Lower leg skin (tissue), 4 donors: ENCODE data around the gene RARB. TPM values are rescaled to one million over a fixed set of nuclear protein-coding genes. Genes with fewer than 3 reads are reported as not detected.

Experiments
- DNase-seq, 2 donors: peaks; one replicate each; pipeline ENCODE4 v3.0.0-alpha.2; 2019; ENCODE audit warnings: low spot score in 2 of 2
- H3K4me3 ChIP-seq: fragments of 200-600 bp; sonication (generic); 2 replicates; pipeline ENCODE4 v1.5.1; 2017; ENCODE audit warnings: mild to moderate bottlenecking, low read depth; ENCODE audit not compliant: poor library complexity, severe bottlenecking
- CTCF ChIP-seq, 3 donors: fragments of 450-650 bp; IDR thresholded peaks; one replicate each; pipeline ENCODE4 v1.5.1; 2016; ENCODE audit warnings: antibody characterized with exemption in 3 of 3, mild to moderate bottlenecking in 3 of 3, moderate library complexity in 2 of 3
- POLR2A ChIP-seq, 2 donors: fragments of 450-650 bp; IDR thresholded peaks; one replicate each; pipeline ENCODE4 v1.6.1; 2016 to 2017; ENCODE audit warnings: antibody characterized with exemption in 2 of 2, mild to moderate bottlenecking in 1 of 2, moderate library complexity in 1 of 2
- WGBS, 2 donors: methylation state at CpG; one replicate each; pipeline ENCODE4 v1.1.5; 2018; 5-methylcytosine and 5-hydroxymethylcytosine counted together
- intact Hi-C: fragments of 100-400 bp; cut with DNase I; formaldehyde crosslinking; loops from one replicate; pipeline ENCODE4 v1.15.0; 2023; ENCODE audit warnings: low total_unique reads
- total RNA-seq, 4 donors: library from RNA; depleted of rRNA; stranded (reverse); fragments of >200 nt; gene quantifications; one replicate each; pipeline ENCODE4 v1.1.0, GENCODE V29; 2016

The RARB gene
- total RNA-seq, 4 donors from 2014 or later: 0.34 to 6.5 (median 4.4) TPM; not detected in 1

- 94 to 100% methylated on average over 4 of the region's 4 CpGs for WGBS, 2 donors
These were observed 161.2 kb downstream of the RARB start for GRCh38 chr3:25589104-25589782.

GRCh38 chr3:25589783-25590258 lies 161.8 kb downstream of the RARB start:
- intact Hi-C loops: no loop called here
- WGBS, 2 donors: 74 to 78% methylated on average over 8 of the region's 8 CpGs
- DNase-seq: no peak
- H3K4me3 ChIP-seq: no peak overlapping the region
- TF ChIP-seq POLR2A (IDR thresholded peaks at IDR 0.05) (no peak), CTCF (IDR thresholded peaks at IDR 0.05) (no peak)

More at GRCh38 chr3:25589104-25589782, 161.2 kb downstream of the RARB start:
- TF ChIP-seq CTCF (IDR thresholded peaks at IDR 0.05): no peak
- TF ChIP-seq POLR2A (IDR thresholded peaks at IDR 0.05): no peak
- intact Hi-C loops: no loop called here
- H3K4me3 ChIP-seq: no peak overlapping the region
- DNase-seq: no peak

- TF ChIP-seq CTCF (IDR thresholded peaks at IDR 0.05): no peak
- no peak for TF ChIP-seq POLR2A (IDR thresholded peaks at IDR 0.05)
- H3K4me3 ChIP-seq: no peak overlapping the region
- DNase-seq: no peak
- intact Hi-C loops: no loop called here
- WGBS, 2 donors: 22 to 25% methylated on average over 3 of the region's 3 CpGs
These were observed 164.5 kb downstream of the RARB start for GRCh38 chr3:25592510-25592968.

GRCh38 chr3:25593001-25593400 lies 164.9 kb downstream of the RARB start:
- H3K4me3 ChIP-seq: no peak overlapping the region
- DNase-seq: no peak
- TF ChIP-seq CTCF (IDR thresholded peaks at IDR 0.05) (no peak), POLR2A (IDR thresholded peaks at IDR 0.05) (no peak)
- intact Hi-C loops: no loop called here

GRCh38 chr3:25594007-25594502 lies 166.0 kb downstream of the RARB start:
- WGBS, 2 donors: 0% methylated on average over 1 of the region's 1 CpG
- no peak overlapping the region for H3K4me3 ChIP-seq
- no peak for DNase-seq
- intact Hi-C loops: no loop called here
- TF ChIP-seq CTCF (IDR thresholded peaks at IDR 0.05): peak in 1 of 3 donors; percentile 79
- TF ChIP-seq POLR2A (IDR thresholded peaks at IDR 0.05): no peak
